Mesothelial cell of epicardium (in vitro differentiated cells): Measurements from ENCODE around the gene MYO1C. TPM values are rescaled to one million over a fixed set of nuclear protein-coding genes. Genes with fewer than 3 reads are reported as not detected.

Experiments
- DNase-seq, 2 experiments: peaks; one replicate each; pipeline ENCODE4 v3.0.0; 2021; ENCODE audit warnings: low spot score in 2 of 2; ENCODE audit not compliant: unreplicated experiment in 2 of 2
- H3K27ac Mint-ChIP-seq: 2 replicates; pipeline ENCODE4 v1.8.0; 2021; ENCODE audit warnings: mixed read lengths
- H3K27me3 Mint-ChIP-seq: 2 replicates; pipeline ENCODE4 v1.8.0; 2021; ENCODE audit warnings: low read depth, mixed read lengths
- H3K36me3 Mint-ChIP-seq: 2 replicates; pipeline ENCODE4 v1.8.0; 2021; ENCODE audit warnings: mixed read lengths
- H3K4me1 Mint-ChIP-seq: 2 replicates; pipeline ENCODE4 v1.8.0; 2021; ENCODE audit warnings: mixed read lengths
- H3K4me3 Mint-ChIP-seq: 2 replicates; pipeline ENCODE4 v1.8.0; 2021; ENCODE audit warnings: mild to moderate bottlenecking, moderate library complexity, mixed read lengths
- H3K9me3 Mint-ChIP-seq: 2 replicates; pipeline ENCODE4 v1.8.0; 2021; ENCODE audit warnings: mixed read lengths
- CTCF ChIP-seq: fragments of 200-600 bp; sonication (generic); IDR thresholded peaks from one replicate; pipeline ENCODE4 v1.5.0; 2021; ENCODE audit warnings: antibody characterized with exemption; ENCODE audit not compliant: unreplicated experiment
- total RNA-seq: library from RNA; stranded (reverse); gene quantifications from 3 replicates; pipeline ENCODE4 v1.2.1, GENCODE V29; 2021

Gene MYO1C
- total RNA-seq, 1 donor from 2014 or later, result 149 TPM

GRCh38 chr17:1480747-1481465 lies 11.6 kb downstream of the MYO1C start:
- TF ChIP-seq CTCF, result no peak
- no peaks in the 10 kb centered on the region for H3K9me3 Mint-ChIP-seq
- no peak overlapping the region for H3K27ac Mint-ChIP-seq
- DNase-seq, result no peak
- no peaks in the 10 kb centered on the region for H3K27me3 Mint-ChIP-seq
- peaks cover 20% of the 10 kb centered on the region for H3K36me3 Mint-ChIP-seq
- H3K4me3 Mint-ChIP-seq, result no peak overlapping the region
- H3K4me1 Mint-ChIP-seq, result peaks cover 6% of the 10 kb centered on the region

GRCh38 chr17:1478418-1478817 lies 14.1 kb downstream of the MYO1C start:
- no peak overlapping the region for H3K27ac Mint-ChIP-seq
- H3K9me3 Mint-ChIP-seq, result no peaks in the 10 kb centered on the region
- no peak for DNase-seq
- H3K27me3 Mint-ChIP-seq, result no peaks in the 10 kb centered on the region
- TF ChIP-seq CTCF, result no peak
- H3K4me3 Mint-ChIP-seq, result no peak overlapping the region
- no peaks in the 10 kb centered on the region for H3K4me1 Mint-ChIP-seq
- H3K36me3 Mint-ChIP-seq, result peaks cover 23% of the 10 kb centered on the region

- no peak for DNase-seq
- no peak overlapping the region for H3K4me3 Mint-ChIP-seq
- no peaks in the 10 kb centered on the region for H3K27me3 Mint-ChIP-seq
- no peaks in the 10 kb centered on the region for H3K4me1 Mint-ChIP-seq
- H3K9me3 Mint-ChIP-seq, result no peaks in the 10 kb centered on the region
- TF ChIP-seq CTCF, result no peak
- H3K27ac Mint-ChIP-seq, result no peak overlapping the region
- H3K36me3 Mint-ChIP-seq, result peaks cover 16% of the 10 kb centered on the region
Measured at GRCh38 chr17:1475321-1475854, 17.1 kb downstream of the MYO1C start.

GRCh38 chr17:1474402-1475189 lies 17.9 kb downstream of the MYO1C start:
- peaks cover 18% of the 10 kb centered on the region for H3K36me3 Mint-ChIP-seq
- H3K27ac Mint-ChIP-seq, result no peak overlapping the region
- DNase-seq, result no peak
- no peak overlapping the region for H3K4me3 Mint-ChIP-seq
- TF ChIP-seq CTCF, result no peak
- H3K4me1 Mint-ChIP-seq, result no peaks in the 10 kb centered on the region
- no peaks in the 10 kb centered on the region for H3K27me3 Mint-ChIP-seq
- no peaks in the 10 kb centered on the region for H3K9me3 Mint-ChIP-seq

GRCh38 chr17:1473841-1474240 lies 18.6 kb downstream of the MYO1C start:
- Mint-ChIP-seq H3K9me3 (no peaks in the 10 kb centered on the region), H3K4me3 (no peak overlapping the region), H3K27me3 (no peaks in the 10 kb centered on the region), H3K36me3 (peaks cover 25% of the 10 kb centered on the region), H3K4me1 (no peaks in the 10 kb centered on the region), H3K27ac (no peak overlapping the region)
- no peak for TF ChIP-seq CTCF
- DNase-seq, result no peak
